Stimulated activated CD8-positive, alpha-beta memory T cell treated with anti-CD3 and anti-CD28 coated beads, Interleukin-7, amount 100 ng/mL, for 4 hours (primary cell): Measurements from ENCODE around the gene NRXN3.

Experiments
- DNase-seq, 2 donors: peaks; one replicate each; pipeline ENCODE4 v3.0.0-alpha.2; 2020; ENCODE audit warnings: low read depth in 2 of 2

NRXN3 gene

GRCh38 chr14:78242086-78242485 is 71.9 kb downstream of the NRXN3 start:
- DNase-seq = no peak

GRCh38 chr14:78243187-78243586 is 73.0 kb downstream of the NRXN3 start:
- DNase-seq = no peak

GRCh38 chr14:78245238-78245637 is 75.1 kb downstream of the NRXN3 start:
- no peak for DNase-seq

- no peak for DNase-seq
These were observed 78.4 kb downstream of the NRXN3 start for GRCh38 chr14:78248501-78249090.

GRCh38 chr14:78251308-78251707 is 81.1 kb downstream of the NRXN3 start:
- no peak for DNase-seq

- DNase-seq = no peak
These were observed 83.8 kb downstream of the NRXN3 start for GRCh38 chr14:78253986-78254385.

GRCh38 chr14:78254911-78255461 is 84.8 kb downstream of the NRXN3 start:
- no peak for DNase-seq

- DNase-seq = no peak
These were observed 89.7 kb downstream of the NRXN3 start for GRCh38 chr14:78259831-78260230.

- DNase-seq = no peak
These were observed 108.5 kb downstream of the NRXN3 start for GRCh38 chr14:78278464-78279250.

- DNase-seq = no peak
These were observed 112.3 kb downstream of the NRXN3 start for GRCh38 chr14:78282437-78282836.

GRCh38 chr14:78286210-78286609 is 116.0 kb downstream of the NRXN3 start:
- DNase-seq = no peak

- no peak for DNase-seq
These were observed 121.8 kb downstream of the NRXN3 start for GRCh38 chr14:78292003-78292402.

- DNase-seq = no peak
These were observed 127.7 kb downstream of the NRXN3 start for GRCh38 chr14:78297858-78298257.

GRCh38 chr14:78298298-78298697 is 128.1 kb downstream of the NRXN3 start:
- no peak for DNase-seq

- no peak for DNase-seq
These were observed 132.7 kb downstream of the NRXN3 start for GRCh38 chr14:78302841-78303240.

GRCh38 chr14:78307671-78308070 is 137.5 kb downstream of the NRXN3 start:
- DNase-seq = no peak

GRCh38 chr14:78308079-78308478 is 137.9 kb downstream of the NRXN3 start:
- no peak for DNase-seq

- DNase-seq = no peak
These were observed 140.1 kb downstream of the NRXN3 start for GRCh38 chr14:78310272-78310671.

GRCh38 chr14:78313499-78313898 is 143.3 kb downstream of the NRXN3 start:
- no peak for DNase-seq

- no peak for DNase-seq
These were observed 144.3 kb downstream of the NRXN3 start for GRCh38 chr14:78314484-78314883.

GRCh38 chr14:78316052-78316451 is 145.9 kb downstream of the NRXN3 start:
- DNase-seq = no peak

- no peak for DNase-seq
These were observed 146.6 kb downstream of the NRXN3 start for GRCh38 chr14:78316786-78317185.

- no peak for DNase-seq
These were observed 149.2 kb downstream of the NRXN3 start for GRCh38 chr14:78319406-78319805.
